Measurements from ENCODE around the gene IQCC.

The IQCC gene

DNA sequence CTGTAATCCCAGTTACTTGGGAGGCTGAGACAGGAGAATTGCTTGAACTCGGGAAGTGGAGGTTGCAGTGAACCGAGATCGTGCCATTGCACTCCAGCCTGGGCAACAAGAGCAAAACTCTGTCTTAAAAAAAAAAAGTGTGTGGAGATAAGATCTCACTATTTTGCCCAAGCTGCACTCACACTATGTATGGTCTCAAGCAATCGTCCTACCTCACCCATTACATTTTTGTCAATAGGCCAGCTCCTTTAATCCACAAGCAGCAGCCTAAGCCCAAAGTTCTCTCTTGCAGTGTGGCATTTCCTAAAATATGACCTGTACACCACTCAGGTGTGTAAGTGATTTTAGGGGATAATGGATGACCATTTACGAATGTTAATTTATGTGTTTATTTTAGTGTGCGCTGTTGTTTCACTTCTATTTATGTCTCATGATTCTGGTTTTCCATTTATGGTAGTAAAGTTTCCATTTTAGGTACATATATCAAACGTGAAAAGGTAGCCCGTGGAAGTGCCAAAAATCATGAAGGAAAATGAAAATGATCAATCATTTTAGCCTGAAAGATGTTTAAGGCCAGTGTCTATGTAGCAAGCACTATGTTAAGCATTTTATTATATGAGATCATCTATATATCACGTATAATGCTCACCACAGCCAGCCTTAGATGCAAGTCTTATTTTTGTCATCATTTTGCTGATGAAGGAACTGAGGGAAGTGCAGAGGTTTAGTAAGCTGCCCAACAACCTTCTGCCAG is 51.2 kb downstream of the IQCC start:
- TF ChIP-seq, protein P1, sequence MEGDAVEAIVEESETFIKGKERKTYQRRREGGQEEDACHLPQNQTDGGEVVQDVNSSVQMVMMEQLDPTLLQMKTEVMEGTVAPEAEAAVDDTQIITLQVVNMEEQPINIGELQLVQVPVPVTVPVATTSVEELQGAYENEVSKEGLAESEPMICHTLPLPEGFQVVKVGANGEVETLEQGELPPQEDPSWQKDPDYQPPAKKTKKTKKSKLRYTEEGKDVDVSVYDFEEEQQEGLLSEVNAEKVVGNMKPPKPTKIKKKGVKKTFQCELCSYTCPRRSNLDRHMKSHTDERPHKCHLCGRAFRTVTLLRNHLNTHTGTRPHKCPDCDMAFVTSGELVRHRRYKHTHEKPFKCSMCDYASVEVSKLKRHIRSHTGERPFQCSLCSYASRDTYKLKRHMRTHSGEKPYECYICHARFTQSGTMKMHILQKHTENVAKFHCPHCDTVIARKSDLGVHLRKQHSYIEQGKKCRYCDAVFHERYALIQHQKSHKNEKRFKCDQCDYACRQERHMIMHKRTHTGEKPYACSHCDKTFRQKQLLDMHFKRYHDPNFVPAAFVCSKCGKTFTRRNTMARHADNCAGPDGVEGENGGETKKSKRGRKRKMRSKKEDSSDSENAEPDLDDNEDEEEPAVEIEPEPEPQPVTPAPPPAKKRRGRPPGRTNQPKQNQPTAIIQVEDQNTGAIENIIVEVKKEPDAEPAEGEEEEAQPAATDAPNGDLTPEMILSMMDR (conservative IDR thresholded peaks at IDR 0.05; ENCODE audit: control insufficient read depth, insufficient read depth, low read depth, low read length), result no peak
- DNase-seq (ENCODE audit: low read depth), result no peak
- H3K4me3 ChIP-seq (ENCODE audit: control insufficient read depth, low read depth, low read length), result no peak overlapping the region

DNA sequence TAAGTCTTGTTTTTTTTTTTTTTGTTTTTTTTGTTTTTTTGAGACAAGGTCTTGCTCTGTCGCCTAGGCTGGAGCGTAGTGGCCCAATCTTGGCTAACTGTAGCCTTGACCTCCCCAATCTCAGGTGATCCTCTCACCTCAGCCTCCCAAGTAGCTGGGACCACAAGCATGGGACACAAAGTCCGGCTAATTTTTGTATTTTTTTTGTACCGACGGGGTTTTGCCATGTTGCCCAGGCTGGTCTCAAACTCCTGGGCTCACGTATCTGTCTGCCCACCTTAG is 51.7 kb downstream of the IQCC start:
- TF ChIP-seq, protein P1 (conservative IDR thresholded peaks at IDR 0.05; ENCODE audit: control insufficient read depth, insufficient read depth, low read depth, low read length), result no peak
- H3K4me3 ChIP-seq (ENCODE audit: control insufficient read depth, low read depth, low read length), result no peak overlapping the region
- no peak for DNase-seq (ENCODE audit: low read depth)
